DMS114 treated with DMSO at 0.1 percent for 48 hours (cell line): ENCODE data around the gene MST1.

Experiments used
- DNase-seq: peaks from one replicate; lab custom pipeline; 2025; ENCODE audit not compliant: unreplicated experiment; lab: John Stamatoyannopoulos, UW

MST1 gene

GRCh38 chr3:49718858-49719213 lies 29.6 kb upstream of the MST1 start:
- no peak for DNase-seq

DNA sequence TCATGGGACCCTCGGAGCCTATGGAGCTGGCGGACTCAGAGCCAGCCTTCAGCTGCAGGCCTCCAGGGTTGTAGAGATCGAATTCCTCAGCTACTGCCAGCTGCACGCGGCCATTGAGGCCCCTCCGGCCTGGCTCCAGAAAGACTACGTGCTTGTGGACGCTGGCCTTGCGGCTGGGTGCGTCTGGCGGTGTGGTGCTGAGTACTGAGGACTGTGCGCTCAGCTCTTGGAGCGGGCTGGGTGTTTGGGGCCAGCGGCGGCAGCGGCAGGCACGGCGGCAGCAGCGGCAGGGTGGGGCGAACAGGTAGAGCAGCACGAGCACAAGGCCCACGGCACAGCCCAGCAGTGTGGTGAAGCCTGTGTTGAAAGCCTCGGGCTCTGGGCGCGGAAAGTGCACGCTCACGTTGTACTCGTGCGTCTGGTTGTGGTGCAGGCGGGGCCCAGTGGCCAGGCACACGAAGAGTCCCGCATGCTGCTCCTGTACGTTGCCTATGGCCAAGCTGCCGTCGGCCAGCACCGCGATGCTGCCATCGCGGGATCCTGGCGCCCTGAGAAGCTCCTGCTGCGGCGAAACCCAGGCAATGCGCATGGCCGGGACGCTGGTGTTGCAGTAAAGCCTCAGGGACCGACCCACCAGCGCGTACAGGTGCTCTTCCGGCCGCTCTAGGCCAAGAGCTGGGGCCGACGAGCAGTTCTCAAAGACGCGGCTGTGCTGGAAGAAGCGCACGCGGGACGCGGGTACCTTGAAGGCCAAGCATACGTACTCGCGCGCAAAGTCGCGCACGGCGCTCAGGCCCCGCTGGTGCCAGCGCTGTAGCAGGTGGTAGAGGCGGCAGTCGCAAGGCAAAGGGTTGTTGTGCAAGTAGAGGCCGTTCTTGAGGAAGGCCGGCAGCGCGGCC lies 28.9 kb upstream of the MST1 start:
- DNase-seq = no peak

- no peak for DNase-seq
Observed at GRCh38 chr3:49717211-49717958, 28.1 kb upstream of the MST1 start.

- no peak for DNase-seq
Observed at GRCh38 chr3:49716691-49717210, 27.5 kb upstream of the MST1 start.

- DNase-seq = no peak
Observed at GRCh38 chr3:49716169-49716568, 26.9 kb upstream of the MST1 start.

- no peak for DNase-seq
Observed at GRCh38 chr3:49715611-49716121, 26.4 kb upstream of the MST1 start.

DNA sequence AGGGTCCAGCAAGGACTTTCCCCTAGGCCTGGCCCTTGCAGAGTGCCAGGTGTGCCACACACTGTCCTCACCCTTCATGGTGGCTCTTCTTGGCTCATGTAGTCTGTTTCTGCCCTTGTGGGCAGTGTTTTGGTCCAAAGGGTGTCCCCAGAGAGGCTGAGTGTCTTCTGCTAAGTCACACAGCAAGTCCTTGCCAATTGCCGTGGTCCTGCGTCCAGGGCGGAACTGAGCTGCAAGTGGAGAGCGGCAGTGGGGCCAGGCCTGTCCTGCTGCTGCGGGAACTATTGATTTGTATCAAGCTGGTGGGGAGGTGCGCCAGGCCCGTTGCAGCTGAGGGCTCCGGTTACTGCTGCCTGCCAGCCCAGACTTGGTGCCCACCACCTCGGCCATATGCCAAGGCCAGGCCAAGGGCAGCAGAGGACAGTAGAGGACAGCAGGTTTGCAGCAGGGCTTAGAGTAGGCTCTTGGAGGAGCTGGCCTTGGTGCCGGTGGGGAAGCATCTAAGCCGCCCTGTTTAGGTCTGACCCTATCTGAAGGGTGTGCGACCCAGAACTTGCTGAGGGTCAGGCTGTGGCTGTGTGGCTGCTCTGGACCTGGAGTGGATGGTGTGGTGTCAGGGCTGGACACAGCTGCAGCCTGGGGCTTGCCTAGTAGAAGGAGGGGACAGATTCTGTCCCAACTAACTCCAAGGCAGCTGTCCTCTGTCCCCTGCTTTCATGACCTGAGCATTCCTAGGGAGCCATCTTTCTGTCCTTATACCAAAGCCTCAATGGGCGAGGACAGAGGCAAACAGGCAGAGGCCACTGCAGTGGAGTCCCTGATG lies 25.7 kb upstream of the MST1 start:
- DNase-seq = no peak

DNA sequence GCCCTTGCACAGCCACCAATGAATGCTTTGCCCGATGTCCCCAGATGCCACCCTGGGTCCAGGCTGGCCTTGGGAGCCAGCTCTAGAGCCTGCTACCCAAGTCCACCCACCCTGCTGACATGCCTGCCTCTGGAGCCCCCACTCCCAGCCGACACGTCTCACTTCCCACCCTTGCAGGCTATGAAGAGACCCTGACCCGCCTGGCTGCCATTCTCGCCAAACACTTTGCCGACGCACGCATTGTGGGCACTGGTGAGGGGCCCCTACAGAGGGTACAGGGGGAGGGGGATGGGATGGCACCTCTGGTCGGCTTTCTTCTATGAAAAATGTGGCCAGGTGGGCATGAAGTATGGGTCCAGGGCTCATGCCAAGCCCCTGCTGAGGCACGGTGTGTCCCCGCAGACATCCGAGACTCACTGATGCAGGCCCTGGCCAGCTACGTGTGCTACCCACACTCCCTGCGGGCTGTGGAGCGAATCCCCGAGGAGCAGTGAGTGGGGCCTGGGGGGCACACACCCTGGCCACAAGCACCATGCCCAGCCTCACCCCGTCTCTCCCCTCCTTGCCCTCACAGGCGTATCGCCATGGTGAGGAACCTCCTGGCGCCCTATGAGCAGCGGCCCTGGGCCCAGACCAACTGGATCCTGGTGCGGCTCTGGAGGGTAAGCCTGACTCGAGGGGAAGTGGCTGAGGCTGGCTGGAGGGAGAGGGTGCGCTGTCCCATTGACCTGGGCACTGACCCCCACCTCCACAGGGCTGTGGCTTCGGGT lies 24.2 kb upstream of the MST1 start:
- DNase-seq = no peak

DNA sequence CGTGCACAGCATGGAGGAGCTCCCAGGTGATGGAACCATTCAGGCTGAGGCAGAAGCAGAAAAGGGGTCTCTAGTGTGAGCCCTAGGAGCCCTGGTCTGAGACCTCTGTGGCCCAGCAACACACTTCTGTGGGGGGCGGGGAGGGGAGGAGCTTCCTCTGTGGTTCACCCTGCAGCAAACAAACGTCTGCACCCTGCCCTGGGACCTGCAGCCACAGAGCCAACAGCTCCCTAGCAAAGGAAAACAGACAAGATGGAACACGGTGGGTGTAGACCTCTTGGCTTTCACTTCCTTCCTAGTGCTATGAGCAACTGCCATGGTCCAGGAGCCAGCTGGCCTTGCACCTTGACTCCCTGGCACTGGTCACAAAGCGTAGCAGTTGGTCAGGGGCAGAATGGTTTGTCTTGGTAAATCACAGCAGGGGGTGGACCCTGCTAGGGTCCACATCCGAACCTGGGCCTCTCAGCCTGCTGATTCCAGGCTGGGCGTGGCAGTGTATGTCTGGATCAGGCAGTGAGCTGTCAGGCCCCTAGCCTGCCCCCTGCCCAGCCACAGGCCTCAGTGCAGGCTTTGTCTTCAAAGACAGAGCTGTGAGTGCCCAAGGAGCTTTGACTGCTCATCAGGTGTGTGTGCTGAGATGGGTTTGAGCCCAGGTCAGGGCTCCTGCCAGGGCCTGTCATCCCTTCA lies 23.5 kb upstream of the MST1 start:
- no peak for DNase-seq

GRCh38 chr3:49712166-49712565 lies 22.9 kb upstream of the MST1 start:
- no peak for DNase-seq

DNA sequence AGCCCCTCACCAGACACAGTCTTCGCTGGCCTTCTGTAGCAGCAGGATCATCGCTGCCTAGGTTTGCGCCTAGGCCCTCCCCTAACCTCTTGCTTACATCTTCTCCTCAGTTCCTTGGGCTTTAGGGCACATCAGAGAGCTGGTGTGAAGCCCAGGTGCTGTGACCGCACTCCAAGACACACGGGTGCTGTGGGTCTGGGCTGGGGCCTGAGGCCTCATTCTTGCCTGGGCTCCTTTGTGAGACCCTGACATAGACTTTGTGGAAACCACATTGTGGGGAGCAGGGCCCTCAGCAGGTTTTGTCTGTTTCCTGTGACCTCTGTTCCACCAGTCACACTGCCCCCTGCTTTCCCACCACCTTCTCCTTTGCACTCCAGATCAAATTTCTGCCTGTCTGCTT lies 22.2 kb upstream of the MST1 start:
- DNase-seq = no peak

- no peak for DNase-seq
Observed at GRCh38 chr3:49709852-49710251, 20.6 kb upstream of the MST1 start.

DNA sequence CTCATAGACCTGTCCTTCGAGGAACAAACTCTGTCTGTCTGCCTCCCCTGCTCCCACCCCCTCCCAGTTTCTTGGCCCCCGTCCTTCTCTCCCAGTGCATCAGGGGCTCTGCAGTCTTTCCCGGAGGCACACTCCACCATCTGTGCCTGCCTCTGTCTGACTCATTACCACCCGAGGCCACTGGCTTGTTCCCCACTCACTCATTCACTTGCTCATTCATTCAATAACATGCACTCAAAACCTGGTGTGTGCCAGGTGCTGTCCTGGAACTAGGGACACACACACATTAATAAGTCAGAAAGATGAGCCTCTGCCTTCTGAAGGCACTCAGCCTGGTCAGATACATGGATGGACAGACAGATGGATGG lies 17.8 kb upstream of the MST1 start:
- no peak for DNase-seq

DNA sequence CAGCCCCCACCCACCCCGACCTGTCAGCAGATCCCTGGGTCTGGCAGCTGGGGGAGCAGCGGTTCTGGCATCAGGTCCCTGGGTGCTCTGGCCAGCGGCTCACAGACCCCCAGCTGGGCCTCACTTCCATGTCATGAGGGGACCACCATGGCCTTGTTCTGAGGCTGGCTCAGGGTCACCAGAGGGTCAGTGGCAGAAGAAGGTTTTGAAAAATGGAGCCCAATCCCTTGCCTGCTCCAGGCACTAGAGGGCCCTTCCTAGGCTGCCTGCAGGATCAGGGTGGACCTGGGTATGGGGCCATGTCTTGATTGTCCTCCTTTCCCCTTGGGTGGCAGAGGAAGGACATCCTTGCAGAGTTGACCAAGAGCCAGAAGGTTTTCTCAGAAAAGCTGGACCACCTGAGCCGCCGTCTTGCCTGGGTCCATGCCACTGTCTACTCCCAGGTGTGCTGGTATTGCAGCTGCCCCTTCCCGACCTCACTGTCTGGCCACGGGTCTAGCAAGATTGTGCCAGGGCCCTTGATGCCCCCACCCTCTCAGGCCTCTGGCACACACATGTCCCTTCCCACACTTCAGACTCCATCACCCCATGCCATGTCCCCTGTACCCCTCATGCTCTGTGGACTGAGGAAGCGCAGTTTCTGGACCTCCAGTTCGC lies 17.3 kb upstream of the MST1 start:
- no peak for DNase-seq

- DNase-seq = no peak
Observed at GRCh38 chr3:49705390-49705960, 16.2 kb upstream of the MST1 start.

DNA sequence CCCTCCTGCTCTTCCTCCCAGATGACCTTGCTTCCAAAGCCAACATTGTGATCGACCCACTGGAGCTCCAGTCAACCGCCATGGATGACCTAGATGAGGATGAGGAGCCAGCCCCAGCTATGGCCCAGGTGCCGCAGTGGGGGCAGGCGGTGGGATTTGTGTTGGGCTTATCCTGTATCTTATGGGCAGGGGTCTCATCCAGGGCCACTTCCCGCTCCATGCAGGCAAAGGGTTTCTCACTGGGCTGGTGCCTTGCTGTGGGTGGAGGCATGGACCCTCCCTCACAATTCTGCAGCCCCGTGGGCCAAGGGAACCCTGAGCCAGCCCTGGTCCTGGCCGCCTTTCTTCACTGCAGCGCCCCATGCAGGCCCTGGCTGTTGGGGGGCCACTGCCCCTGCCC lies 15.4 kb upstream of the MST1 start:
- no peak for DNase-seq

GRCh38 chr3:49703956-49704355 lies 14.7 kb upstream of the MST1 start:
- DNase-seq = no peak

- DNase-seq = peak; percentile 20
Observed at GRCh38 chr3:49703443-49703927, 14.2 kb upstream of the MST1 start.

GRCh38 chr3:49702672-49703071 lies 13.4 kb upstream of the MST1 start:
- DNase-seq = no peak
